HepG2 (cell line): ENCODE data around the gene MC1R. TPM values are rescaled to one million over a fixed set of nuclear protein-coding genes. Genes with fewer than 3 reads are reported as not detected.
A peak's percentile ranks its signal among the peaks of the same experiment; 100 is the strongest.

Experiments
- AKAP8 ChIP-seq: sonication (generic); formaldehyde crosslinking; IDR thresholded peaks from 2 replicates; pipeline ENCODE4 v1.5.1; 2020; ENCODE audit warnings: mild to moderate bottlenecking, missing genetic modification reagents
- DMAP1 ChIP-seq: IDR thresholded peaks from 2 replicates; pipeline ENCODE4 v1.6.1; 2016
- GPBP1L1 ChIP-seq: sonication (generic); formaldehyde crosslinking; IDR thresholded peaks from 2 replicates; pipeline ENCODE4 v1.5.0; 2020; ENCODE audit warnings: mild to moderate bottlenecking, missing genetic modification reagents
- HDAC2 ChIP-seq: sonication (generic); formaldehyde crosslinking; IDR thresholded peaks from 2 replicates; pipeline ENCODE4 v1.4.0; 2020; ENCODE audit warnings: missing genetic modification reagents
- KLF11 ChIP-seq: IDR thresholded peaks from 2 replicates; pipeline ENCODE4 v1.6.1; 2016; ENCODE audit warnings: missing compliant biosample characterization
- MTA1 ChIP-seq: sonication (generic); formaldehyde crosslinking; IDR thresholded peaks from 2 replicates; pipeline ENCODE4 v1.4.0; 2020; ENCODE audit warnings: missing genetic modification reagents, mild to moderate bottlenecking, borderline replicate concordance
- TFDP1 ChIP-seq: IDR thresholded peaks from 2 replicates; pipeline ENCODE4 v1.6.1; 2016; ENCODE audit warnings: missing compliant biosample characterization, missing genetic modification reagents, borderline replicate concordance
- ZGPAT ChIP-seq: IDR thresholded peaks from 2 replicates; pipeline ENCODE4 v1.6.1; 2016; ENCODE audit warnings: mild to moderate bottlenecking
- ZNF44 ChIP-seq: sonication (generic); formaldehyde crosslinking; IDR thresholded peaks from 2 replicates; pipeline ENCODE4 v1.5.1; 2020; ENCODE audit warnings: mild to moderate bottlenecking, missing genetic modification reagents
- ZNF687 ChIP-seq: sonication (generic); formaldehyde crosslinking; IDR thresholded peaks from 2 replicates; pipeline ENCODE4 v1.5.1; 2020; ENCODE audit warnings: mild to moderate bottlenecking, missing genetic modification reagents, moderate library complexity
- ZNF768 ChIP-seq: sonication (generic); formaldehyde crosslinking; IDR thresholded peaks from 2 replicates; pipeline ENCODE4 v1.4.0; 2020; ENCODE audit warnings: missing genetic modification reagents
- ZNF790 ChIP-seq: sonication (generic); formaldehyde crosslinking; IDR thresholded peaks from 2 replicates; pipeline ENCODE4 v1.8.0; 2022; ENCODE audit warnings: missing genetic modification reagents, mild to moderate bottlenecking, borderline replicate concordance
- polyA plus RNA-seq, 8 experiments: library from polyadenylated mRNA; depleted of rRNA in 3 of 8; stranded (reverse) in 7 of 8; unstranded in 1 of 8; fragments of >200 nt; fragmentation: Illumina TruSeq in 4 of 8; extraction: Trizol in 4 of 8; gene quantifications; 2 replicates each; pipeline versions ENCODE4 v1.2.1 to v1.2.3, GENCODE V29; 2011 to 2016; ENCODE audit warnings: low read depth in 4 of 8, missing spikeins in 1 of 8, mixed read lengths in 1 of 8; ENCODE audit not compliant: insufficient read depth in 1 of 8
- total RNA-seq, 5 experiments: library from RNA; depleted of rRNA; stranded (reverse); fragments of >200 nt; fragmentation: Illumina TruSeq; extraction: Trizol; gene quantifications; 2 replicates each; pipeline ENCODE4 v1.2.3, GENCODE V29; 2016; ENCODE audit warnings: low read depth in 1 of 5
- TF ChIP-seq, protein P1 (sequence below): sonication (generic); formaldehyde crosslinking; IDR thresholded peaks from 2 replicates; pipeline ENCODE4 v1.4.0; 2020; ENCODE audit warnings: missing genetic modification reagents, borderline replicate concordance

MC1R gene
- total and polyA plus RNA-seq, 2 of the 13 experiments (the other 11 are each of a cell fraction or from before 2014, with no cell fraction given), result 9.1 to 14.8 TPM

- TF ChIP-seq GPBP1L1 (no peak), ZNF790 (CRISPR knock-in tag) (0 out of 2 replicates have a peak, but pooled peaks have one; percentile 17), MTA1 (CRISPR knock-in tag) (peak; percentile 5; the same call in 1 of the 2 replicates), TFDP1 (peak; percentile 75; the same call in 1 of the 2 replicates), ZNF768 (0 out of 2 replicates have a peak, but pooled peaks have one; percentile 12), ZNF44 (CRISPR knock-in tag) (peak; percentile 29; the same call in 1 of the 2 replicates), HDAC2 (CRISPR knock-in tag) (peak; percentile 5), ZGPAT (CRISPR knock-in tag) (peak; percentile 34; the same call in 1 of the 2 replicates), ZNF687 (peak; percentile 49; the same call in 1 of the 2 replicates), DMAP1 (peak; percentile 61; the same call in 1 of the 2 replicates), AKAP8 (CRISPR knock-in tag) (peak; percentile 88), KLF11 (CRISPR knock-in tag) (no peak; the same call in 1 of the 2 replicates)
- TF ChIP-seq, protein P1, sequence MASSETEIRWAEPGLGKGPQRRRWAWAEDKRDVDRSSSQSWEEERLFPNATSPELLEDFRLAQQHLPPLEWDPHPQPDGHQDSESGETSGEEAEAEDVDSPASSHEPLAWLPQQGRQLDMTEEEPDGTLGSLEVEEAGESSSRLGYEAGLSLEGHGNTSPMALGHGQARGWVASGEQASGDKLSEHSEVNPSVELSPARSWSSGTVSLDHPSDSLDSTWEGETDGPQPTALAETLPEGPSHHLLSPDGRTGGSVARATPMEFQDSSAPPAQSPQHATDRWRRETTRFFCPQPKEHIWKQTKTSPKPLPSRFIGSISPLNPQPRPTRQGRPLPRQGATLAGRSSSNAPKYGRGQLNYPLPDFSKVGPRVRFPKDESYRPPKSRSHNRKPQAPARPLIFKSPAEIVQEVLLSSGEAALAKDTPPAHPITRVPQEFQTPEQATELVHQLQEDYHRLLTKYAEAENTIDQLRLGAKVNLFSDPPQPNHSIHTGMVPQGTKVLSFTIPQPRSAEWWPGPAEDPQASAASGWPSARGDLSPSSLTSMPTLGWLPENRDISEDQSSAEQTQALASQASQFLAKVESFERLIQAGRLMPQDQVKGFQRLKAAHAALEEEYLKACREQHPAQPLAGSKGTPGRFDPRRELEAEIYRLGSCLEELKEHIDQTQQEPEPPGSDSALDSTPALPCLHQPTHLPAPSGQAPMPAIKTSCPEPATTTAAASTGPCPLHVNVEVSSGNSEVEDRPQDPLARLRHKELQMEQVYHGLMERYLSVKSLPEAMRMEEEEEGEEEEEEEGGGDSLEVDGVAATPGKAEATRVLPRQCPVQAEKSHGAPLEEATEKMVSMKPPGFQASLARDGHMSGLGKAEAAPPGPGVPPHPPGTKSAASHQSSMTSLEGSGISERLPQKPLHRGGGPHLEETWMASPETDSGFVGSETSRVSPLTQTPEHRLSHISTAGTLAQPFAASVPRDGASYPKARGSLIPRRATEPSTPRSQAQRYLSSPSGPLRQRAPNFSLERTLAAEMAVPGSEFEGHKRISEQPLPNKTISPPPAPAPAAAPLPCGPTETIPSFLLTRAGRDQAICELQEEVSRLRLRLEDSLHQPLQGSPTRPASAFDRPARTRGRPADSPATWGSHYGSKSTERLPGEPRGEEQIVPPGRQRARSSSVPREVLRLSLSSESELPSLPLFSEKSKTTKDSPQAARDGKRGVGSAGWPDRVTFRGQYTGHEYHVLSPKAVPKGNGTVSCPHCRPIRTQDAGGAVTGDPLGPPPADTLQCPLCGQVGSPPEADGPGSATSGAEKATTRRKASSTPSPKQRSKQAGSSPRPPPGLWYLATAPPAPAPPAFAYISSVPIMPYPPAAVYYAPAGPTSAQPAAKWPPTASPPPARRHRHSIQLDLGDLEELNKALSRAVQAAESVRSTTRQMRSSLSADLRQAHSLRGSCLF (CRISPR knock-in tag), result no peak
Measured at GRCh38 chr16:89873972-89874689, 44.5 kb upstream of the MC1R start (continued).
